GM19438 (cell line): ENCODE data around the gene GNB1L.

Experiments used
- ATAC-seq: cut with Tn5 transposase; IDR thresholded peaks from one replicate; pipeline ENCODE4 v1.9.1; 2021; ENCODE audit warnings: low read depth; ENCODE audit not compliant: unreplicated experiment

Gene GNB1L, protein sequence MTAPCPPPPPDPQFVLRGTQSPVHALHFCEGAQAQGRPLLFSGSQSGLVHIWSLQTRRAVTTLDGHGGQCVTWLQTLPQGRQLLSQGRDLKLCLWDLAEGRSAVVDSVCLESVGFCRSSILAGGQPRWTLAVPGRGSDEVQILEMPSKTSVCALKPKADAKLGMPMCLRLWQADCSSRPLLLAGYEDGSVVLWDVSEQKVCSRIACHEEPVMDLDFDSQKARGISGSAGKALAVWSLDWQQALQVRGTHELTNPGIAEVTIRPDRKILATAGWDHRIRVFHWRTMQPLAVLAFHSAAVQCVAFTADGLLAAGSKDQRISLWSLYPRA

DNA sequence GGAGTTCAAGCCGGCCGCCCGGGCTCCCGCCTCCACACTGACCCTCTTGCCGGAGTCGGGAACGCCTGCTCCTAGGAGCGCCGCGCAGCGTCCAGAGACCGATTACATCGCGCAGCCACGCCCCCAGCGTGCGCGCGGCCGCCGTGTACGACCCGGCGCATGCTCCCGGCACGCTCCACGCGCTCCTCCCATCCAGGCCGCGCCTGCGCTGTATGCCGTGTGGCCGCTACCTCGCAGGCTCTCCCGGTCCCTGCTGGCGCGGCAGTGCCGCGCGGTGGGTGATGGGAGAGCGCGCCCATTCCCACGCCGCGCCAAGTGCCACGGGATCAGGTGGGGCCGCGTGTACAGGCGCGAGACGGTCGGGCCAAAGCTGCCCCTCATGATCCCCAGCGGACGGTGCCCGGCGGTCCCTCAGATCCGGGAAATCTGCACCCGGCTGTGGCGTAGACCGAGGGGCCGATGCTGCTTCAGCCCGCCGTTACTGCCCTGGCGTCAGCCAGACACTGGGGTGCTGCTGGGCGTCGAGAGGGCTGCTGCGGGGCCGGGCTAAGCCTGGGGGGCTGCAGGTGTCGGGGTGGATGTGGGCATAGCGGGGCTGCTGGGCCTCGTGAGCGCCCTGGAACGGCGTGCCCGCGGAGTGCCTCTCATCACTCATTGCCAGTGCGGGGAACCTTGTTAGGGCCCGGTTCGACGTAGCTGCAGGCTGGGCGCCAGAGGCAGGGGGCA is at the start of gene GNB1L, which contains the start of gene RTL10:
Gene GNB1L, minus strand, starts transcription at position 97 of the 726 bp plus-strand sequence. CDS start 33,519 bp downstream, outside the sequence.
Gene RTL10, minus strand, starts transcription at position 97 of the 726 bp plus-strand sequence. CDS start 2,613 bp downstream, outside the sequence.
- peak; percentile 85 for ATAC-seq

DNA sequence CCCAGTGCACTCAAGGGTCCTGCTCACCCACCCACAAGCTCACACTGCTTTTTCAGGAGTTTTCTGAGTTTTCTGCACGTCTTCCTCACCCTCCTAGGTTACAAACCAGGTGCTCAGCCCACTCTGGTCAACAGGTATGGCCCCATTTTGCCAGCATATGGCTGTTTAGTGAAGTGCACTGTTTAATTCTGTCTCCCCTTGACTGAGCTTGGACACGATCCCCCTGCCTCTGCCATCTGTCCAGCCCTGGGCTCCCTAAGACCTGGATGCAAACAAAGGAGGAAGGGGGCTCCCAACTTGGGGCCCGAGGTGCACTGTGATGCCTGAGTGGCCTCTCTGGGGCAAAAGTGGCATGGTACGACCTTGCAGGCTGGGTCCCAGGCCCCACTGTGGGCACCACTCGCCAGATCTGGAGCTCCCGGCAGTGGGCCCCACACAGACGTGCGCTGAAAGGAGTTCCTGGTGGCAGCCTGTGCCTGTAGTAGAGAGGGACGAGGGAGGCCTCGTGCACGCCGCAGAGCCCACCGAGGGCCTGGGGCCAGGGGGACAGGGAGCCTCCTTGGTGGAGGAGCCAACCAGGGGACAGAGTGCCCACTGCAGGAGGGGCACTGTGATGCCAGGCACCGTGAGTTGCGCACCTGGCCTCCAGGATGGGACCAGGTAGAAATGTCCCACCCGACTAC is 49.6 kb upstream of the GNB1L start:
- no peak for ATAC-seq

DNA sequence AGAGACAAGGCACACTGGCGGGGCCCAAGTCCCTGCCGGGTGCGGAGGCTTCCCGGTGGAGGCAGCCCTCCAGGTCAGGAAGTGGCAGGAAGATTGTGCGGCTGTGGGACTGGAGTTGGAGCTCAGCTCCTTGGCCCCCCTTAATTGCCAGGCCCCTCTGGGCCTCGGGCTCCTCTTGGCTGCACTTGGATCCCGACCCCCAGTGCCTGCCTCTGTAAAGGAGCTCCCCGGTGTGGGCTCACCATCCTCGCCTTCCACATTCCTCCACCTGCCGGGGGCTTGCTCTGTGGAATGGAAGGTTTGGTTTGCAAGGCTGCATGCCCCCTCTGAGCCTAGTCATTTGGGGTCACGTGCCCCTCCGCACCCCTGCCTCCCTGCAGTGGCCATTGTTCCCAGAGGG is 48.8 kb upstream of the GNB1L start:
- no peak for ATAC-seq

DNA sequence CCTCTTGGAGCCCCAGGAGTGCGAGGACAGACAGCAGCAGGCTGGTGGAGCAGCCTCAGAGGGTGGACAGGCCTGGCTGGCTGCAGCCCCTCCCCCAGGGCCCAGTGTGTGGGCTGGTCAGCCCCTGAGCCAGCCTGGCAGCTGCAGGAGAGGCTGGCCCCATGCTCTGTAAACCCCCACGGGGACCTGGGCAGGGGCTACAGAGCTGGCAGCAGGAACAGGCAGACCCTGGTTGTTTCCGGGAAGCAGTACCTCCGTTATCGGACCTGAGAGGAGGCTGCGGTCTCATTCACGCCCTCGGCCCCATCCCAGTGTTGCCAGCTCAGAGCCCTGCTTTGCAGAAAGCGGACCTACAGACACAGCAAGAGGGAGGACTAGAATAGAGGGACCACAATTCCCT is 48.4 kb upstream of the GNB1L start:
- ATAC-seq: no peak

DNA sequence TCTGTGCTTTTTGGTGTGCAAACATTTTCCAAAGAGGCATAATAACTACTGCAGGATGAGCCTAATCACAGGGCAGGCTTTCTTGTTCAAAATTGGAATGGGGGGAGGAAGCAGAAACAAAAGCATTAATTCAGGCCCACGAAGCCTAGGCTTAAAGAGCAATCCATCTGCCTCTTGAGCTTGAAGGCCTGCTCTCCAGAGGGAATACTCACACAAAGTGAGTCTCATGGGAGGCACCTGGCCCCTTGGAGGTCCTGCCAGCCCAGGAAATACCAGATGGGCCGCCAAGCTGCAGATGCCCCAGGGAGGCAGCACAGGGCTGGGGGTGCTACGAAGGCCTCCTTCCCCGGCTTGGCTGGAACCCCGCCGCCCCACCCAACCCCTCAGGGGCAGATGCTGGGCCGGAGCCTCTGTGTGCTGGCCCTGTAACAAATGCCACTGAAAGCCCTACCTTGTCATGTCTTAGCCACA is 47.6 kb upstream of the GNB1L start:
- no peak for ATAC-seq

DNA sequence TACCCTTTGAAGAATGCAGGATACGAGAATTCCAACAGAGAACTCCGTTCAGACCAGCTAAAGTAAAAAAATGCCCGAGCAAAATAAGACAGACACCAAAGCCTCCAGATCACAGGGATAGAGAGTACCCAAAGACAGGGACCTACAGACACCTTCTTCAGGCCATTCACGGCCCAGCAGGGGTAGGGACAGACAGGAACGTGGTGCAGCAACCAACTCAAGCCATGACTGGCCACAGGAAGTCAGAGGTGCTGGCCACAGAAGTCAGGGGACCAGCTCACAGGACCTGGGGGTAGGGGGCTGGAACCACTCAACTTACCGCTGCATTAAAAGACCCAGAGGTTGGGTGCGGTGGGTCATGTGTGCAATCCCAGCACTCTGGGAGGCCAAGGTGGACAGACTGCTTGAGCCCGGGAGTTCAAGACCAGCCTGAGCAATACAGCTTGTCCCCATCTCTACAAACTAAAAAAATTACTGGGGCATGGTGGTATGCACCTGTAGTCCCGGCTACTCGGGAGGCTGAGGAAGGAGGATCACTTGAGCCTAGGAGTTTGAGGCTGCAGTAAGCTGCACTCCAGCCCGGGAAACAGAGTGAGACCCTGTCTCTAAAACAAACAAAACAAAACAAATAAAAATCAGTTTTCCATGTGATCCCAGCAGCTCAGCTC is 47.0 kb upstream of the GNB1L start:
- no peak for ATAC-seq

DNA sequence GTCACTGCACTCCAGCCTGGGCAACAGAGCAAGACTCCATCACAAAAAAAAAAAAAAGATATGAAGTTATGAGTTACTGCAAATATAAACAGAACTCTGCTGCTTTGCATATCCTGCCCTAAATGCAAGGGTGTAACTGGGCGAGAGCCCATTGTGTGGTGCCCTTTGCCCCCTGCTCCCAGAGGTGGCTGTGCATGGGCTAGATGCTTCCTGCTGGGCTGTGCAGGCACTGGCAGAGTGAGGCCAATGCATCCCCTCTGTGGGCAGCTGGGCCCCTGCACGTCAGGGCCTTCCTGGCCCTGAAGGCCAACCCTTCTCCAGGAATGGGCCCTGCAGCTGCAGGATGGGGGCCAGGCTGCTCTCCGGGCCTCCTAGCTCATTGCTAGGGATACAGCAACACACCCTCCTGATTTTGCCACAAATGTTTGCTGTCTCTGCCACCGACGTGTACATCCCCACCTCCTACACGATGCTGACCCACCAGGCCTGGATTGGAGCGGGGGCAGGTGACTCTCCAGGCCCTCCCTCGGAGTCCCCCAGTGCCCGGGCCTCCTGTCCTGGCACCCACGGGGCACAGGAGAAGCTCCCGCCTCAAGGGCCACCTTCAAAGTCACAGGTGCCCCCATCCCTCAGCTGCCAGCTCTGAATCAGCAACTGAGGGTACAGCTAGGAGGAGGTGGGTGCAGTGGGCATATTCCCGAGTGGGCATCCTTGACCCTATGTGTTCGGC is 46.2 kb upstream of the GNB1L start:
- ATAC-seq: no peak

DNA sequence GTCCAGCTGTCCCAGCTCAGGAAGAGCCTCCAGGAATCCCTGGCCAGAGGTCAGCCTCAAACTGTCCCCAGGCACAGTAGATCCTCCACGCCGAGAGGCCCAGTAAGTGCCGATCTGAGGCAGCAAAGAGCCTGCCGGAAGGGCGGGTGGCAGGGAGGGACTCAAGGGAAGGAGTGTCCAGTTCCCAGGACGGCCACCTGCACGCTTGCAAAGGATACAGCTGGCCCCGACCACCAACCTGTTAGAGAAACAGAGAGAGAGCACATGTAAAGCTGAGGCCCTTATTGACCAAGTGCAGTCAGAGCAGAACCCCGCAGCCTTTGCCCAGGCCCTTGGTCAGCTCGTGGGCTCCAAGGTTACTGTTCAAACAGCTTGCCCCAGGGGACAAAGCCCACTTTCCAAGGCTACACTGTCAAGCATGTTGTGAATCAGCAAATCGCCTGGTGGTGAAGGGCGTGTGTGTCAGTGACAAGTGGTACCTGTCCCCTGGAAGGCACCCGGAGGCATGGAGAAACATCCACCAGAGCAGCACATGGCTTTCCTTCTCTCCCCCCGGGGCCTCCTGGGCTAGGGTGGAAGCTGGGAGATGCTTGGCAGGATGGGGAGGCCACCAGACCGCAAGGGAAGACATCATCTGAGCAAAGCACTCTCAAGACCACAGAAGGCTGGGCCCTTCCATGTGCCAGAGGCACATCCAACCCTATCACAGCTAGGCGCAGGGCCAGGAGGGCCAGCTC is 44.3 kb upstream of the GNB1L start:
- no peak for ATAC-seq

DNA sequence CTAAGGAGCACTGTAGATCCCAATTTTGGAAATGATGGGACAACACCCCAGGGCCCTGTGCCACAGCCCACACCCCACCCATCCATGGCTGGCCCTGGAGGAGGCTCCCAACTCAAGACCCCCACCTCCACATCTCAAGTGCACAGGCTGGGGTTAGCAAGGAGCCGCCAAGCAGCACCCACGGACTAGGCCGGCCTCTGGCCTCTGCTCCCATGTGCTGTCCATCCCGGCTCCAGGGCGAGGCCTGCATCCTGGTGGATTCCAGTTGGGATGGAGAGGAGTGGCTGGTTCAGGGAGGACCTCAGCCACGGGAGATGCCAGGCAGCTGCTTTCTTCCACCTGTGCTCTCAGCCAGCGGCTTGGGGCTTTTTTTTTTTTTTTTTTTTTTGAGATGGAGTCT is 43.5 kb upstream of the GNB1L start:
- no peak for ATAC-seq

DNA sequence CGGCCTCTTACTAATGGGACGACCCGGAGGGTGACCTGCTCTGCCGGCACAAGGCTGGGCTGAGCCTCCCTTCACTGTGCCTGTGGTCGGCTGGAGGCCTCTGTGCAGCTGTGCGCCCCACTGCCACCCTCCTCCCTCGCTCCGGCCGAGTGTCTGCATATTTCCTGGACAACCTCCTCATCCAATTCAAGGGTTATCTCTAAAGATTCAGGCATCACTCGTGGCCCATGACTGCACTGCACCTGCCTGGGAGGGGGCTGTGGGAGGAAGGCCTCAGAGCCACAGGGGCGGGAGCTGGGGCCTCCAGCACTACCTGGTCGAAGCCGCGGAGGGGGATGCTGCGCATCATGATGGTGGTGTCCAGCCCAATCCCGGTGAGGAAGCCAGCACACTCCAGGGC is 43.1 kb upstream of the GNB1L start:
- no peak for ATAC-seq

DNA sequence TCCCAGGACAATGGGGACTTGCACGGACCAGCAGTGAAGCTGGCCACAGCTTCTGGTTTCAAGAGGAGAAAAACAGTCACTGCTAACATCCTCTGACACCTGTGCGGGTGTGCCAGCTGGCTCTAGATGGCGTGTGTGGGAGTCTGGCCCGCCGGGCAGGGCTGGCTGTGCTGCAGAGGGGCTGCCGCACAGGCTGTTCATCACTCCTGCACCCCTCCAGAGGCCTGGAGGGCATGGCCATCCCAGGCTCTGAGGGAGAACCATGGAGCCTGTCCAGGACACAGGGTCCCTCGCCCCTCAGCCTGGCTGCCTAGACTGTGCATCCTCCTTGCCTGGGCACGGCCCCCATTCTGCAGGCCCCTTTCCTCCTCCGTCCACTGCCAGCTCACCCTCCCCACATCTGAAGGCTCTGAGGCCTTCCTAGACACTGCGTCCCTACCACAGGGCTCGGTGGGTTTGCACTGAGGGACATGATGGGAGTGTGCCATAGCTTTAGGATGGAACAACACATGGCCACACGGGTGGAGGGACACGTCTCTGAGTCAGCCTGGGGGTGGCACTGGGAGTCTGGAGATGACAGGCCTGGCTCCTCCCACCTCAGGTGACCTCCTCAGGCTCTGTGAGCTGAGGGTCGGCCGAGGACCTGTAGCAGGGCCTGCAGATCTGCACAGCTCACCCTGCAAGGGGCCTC is 42.1 kb upstream of the GNB1L start:
- no peak for ATAC-seq

DNA sequence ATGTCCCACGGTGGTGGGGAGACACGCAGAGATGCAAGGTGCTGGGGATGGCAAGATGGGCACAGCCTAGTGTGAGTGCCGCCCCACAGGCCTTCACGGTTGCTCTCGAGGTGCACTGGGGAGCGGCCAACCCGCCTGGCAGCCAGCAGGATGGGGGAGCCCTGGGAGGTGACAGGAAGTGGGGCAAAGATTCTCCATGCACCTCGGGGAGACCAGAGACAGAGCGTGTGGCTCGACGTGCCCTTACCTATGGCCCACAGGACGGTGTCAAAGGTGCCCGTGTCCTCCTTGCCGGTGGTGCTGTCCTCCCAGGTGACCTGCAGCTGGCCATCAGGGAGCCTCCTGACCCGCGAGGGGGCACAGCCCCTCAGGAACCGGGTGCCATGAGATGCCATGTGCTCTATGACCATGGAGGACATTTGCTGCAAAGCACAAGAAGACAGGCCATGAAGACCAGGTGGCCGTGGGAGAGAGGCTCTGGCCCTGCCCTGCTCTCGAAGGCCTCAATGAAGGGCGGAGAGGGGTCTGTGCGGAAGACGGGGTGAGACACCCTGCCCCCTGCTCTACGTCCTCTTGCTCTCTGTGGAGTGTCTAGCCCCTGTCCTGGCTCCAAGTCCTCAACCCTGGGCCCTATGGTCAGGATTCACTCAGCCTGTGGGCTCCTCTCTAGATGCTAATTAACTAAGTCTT is 40.6 kb upstream of the GNB1L start:
- ATAC-seq: no peak

DNA sequence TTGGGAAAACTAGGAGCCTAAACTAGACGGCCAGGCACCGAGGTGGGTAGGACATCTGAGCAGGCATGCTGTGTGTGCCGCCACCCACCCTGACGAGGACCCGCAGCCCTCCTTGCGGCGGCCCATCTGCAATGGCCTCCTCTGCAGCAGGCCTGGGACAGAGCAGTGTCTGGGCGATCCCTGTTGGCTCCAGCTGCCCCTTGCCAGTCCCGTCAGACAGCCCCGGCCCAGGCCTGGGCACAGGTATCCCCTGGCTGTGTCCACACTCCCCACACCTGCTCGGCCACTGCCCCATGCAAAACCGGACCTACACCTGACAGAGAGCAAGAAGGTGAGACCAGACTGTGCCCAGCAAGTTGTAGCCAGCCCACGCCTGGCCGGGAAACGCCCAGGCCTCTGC is 38.7 kb upstream of the GNB1L start:
- ATAC-seq: no peak

DNA sequence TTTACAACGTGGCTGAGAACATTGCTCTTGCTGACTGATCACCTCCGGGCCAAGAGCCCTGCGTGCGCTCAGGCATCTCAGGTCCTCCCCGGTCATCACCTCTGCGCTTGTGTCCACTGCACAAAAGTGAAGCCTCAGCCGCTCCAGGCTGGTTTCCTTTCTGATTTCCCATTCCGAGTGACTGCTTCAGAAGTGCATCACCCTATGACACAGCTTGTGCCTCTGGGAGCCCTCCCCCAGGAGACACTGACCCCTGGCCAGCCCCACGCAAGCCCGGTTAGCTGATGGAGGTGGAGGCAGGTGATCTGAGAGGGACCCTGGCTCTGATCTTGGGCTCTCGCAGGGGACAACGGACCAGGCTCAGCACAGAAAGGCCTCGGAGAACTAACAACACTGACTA is 38.3 kb upstream of the GNB1L start:
- no peak for ATAC-seq

DNA sequence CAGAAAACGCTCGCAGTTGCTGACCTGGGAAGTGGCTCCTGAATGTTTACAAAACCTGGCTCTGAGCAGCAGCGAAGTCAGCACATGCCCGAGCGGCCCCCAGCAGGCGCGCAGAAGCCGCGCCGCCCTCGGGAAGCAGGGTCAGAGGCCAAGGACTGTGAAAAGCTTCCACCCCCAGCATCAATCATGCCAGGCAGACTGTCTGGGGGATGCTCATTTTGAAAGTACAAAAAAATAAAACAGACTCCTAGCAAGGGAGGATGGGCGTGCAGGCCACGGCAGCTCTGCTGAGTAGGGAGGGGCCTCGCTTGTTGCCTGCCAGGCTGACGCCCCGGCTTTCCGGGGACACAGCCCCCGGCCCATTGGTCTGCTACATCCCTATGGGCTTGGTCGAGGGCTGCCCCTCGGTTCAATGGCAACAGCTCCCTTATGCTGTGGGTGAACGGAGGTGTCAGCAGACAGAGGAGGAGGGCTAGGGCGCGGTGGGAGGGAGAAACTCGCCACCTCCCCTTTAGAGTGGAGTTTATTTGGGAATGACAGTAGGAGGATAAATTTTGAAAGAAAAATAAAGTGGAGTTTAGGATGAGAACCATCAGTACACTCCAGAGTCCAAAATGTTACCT is 37.7 kb upstream of the GNB1L start:
- ATAC-seq: no peak

DNA sequence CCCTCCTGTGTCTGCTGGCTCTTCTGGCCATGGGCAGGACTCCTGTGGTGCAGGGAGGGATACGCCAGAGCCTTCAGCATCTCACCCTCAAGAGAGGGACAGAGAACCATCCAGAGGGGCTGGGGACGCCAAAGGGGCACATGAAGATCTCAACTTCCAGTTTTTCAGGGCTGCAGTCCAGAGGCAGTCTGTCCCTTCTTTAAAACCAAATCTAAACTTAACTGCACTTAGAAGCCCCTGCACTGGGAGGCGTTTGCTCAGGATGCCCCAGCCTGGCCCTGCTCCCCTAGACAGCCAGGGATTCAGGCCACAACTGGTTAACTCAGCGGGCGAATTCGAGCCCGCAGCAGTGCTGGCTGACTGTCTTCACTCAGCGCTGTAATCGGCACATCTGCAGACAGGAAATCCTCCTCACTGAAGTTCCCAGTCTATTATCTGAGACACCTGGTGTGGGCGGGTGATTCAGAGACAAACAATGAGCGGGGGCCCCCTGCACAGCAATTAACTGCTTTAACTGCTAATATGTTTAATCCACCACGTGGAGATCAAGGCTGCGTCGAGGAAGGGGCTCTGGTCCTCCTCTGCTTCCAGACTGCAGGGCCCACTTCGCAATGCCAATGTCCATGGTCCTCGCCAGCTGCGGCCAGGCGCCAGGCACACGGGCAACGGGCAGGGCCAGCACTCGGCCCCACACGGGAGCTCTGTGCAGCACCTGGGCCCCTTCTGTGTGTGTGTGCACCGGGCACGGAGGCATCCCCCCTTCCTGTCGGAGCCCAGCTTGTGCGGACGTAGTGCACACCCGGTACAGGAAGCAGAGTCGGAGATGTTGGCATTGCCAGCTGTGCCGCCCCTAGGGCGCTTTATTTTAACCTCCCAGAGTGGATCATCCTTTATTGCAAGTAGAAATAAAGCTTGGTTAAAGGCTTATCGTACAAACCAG is 36.9 kb upstream of the GNB1L start:
- peak; percentile 77 for ATAC-seq
